T47D (cell line): Measurements from ENCODE around the gene TMEM151A.

Source experiments
- DNase-seq, 2 experiments: peaks; one replicate each; pipeline versions ENCODE4 v3.0.0 to v3.0.0-alpha.2; 2011 to 2012; ENCODE audit warnings: low read depth in 1 of 2, low spot score in 1 of 2
- JUND ChIP-seq: IDR thresholded peaks from 2 replicates; pipeline ENCODE4 v1.6.1; 2012; ENCODE audit warnings: low read depth
- in situ Hi-C: cut with HindIII; loops from 2 replicates; pipeline ENCODE4 v1.10.0; 2016; ENCODE audit warnings: low sequenced_read_pairs, low pct_unique_long_range_greater_than_20kb

The TMEM151A gene

DNA sequence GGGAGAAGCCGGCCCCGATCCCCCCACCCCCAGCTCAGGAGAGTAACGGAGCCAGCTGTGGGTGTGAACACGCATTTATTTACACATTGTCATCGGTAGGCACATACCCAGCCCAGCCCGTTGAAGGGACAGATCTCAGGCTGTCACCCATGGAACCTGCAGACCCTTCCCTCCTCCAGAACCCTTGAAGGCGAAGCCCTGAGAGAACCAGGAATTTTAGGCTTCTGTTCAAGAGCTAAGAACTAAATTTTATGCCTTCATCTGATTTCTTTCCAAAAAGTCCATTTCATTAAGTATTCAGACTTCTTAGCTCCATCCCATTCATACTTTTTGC is 53.6 kb downstream of the TMEM151A start:
- no peak for DNase-seq
- no peak for TF ChIP-seq JUND
- in situ Hi-C loops: no loop called here
